Uterus (tissue), 2 donors: Measurements from ENCODE around the gene PTPRE.

Source experiments
- CTCF ChIP-seq, 4 experiments: fragments of 200-600 bp in 2 of 4; fragments of 450-650 bp in 2 of 4; sonication (generic) in 2 of 4; IDR thresholded peaks; one replicate each; pipeline ENCODE4 v1.5.1; 2016 to 2019; ENCODE audit warnings: antibody characterized with exemption in 4 of 4, mild to moderate bottlenecking in 2 of 4, moderate library complexity in 1 of 4
- POLR2A ChIP-seq, 2 donors: fragments of 450-650 bp; IDR thresholded peaks; one replicate each; pipeline ENCODE4 v1.6.1; 2016; ENCODE audit warnings: antibody characterized with exemption in 2 of 2, mild to moderate bottlenecking in 1 of 2, moderate library complexity in 1 of 2

GRCh38 chr10:128027822-128028507 is 121.1 kb downstream of the PTPRE start:
- TF ChIP-seq CTCF (IDR thresholded peaks at IDR 0.05) (no peak), POLR2A (IDR thresholded peaks at IDR 0.05) (no peak)
